GM12873 (cell line): ENCODE measurements around the gene EP400.

Experiments
- TF ChIP-seq, protein P1 (sequence below): IDR thresholded peaks from 2 replicates; pipeline ENCODE4 v1.5.1; 2012; ENCODE audit warnings: low read depth, mild to moderate bottlenecking, moderate library complexity, low read length, control low read depth; ENCODE audit not compliant: insufficient read depth; ENCODE audit errors: missing control alignments

EP400 gene

DNA sequence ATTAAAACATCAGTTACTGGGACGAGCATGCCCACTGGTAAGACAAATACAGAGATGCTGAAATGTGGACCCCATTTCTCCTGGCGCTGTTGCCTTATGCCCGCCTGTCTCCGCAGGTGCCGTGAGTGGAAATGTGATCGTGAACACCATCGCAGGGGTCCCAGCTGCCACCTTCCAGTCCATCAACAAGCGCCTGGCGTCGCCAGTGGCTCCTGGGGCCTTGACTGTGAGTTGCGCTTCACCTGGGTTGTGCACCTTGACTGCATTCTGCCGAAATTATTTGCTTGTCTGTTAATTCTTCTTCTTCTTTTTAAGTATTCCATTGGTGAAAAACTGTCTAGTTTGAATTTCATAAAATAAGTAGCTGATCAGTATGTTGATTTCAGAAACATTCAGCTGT is 105.2 kb downstream of the EP400 start:
- TF ChIP-seq, protein P1, sequence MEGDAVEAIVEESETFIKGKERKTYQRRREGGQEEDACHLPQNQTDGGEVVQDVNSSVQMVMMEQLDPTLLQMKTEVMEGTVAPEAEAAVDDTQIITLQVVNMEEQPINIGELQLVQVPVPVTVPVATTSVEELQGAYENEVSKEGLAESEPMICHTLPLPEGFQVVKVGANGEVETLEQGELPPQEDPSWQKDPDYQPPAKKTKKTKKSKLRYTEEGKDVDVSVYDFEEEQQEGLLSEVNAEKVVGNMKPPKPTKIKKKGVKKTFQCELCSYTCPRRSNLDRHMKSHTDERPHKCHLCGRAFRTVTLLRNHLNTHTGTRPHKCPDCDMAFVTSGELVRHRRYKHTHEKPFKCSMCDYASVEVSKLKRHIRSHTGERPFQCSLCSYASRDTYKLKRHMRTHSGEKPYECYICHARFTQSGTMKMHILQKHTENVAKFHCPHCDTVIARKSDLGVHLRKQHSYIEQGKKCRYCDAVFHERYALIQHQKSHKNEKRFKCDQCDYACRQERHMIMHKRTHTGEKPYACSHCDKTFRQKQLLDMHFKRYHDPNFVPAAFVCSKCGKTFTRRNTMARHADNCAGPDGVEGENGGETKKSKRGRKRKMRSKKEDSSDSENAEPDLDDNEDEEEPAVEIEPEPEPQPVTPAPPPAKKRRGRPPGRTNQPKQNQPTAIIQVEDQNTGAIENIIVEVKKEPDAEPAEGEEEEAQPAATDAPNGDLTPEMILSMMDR, result no peak

DNA sequence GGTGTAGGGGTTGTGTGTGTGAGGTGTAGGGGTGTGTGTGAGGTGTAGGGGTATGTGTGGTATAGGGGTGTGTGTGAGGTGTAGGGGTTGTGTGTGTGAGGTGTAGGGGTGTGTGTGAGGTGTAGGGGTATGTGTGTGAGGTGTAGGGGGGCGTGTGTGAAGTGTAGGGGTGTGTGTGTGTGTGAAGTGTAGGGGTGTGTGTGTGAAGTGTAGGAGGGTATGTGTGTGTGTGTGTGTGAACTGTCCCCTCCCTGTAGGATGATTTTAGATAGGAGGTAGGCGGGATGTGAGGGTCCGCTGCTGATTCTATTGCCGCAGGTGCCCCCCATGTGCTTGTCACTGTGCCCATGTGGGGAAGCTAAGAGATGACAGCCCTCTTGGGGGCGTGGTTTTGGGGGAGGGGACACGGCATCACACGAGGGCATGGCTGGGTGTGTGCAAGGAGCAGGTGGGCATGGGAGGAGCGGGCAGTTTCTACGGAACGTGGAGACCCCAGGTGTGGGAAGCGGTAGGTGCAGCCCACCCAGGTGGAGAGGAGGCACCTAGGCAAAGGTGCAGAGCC is 105.9 kb downstream of the EP400 start:
- TF ChIP-seq, protein P1, result no peak

DNA sequence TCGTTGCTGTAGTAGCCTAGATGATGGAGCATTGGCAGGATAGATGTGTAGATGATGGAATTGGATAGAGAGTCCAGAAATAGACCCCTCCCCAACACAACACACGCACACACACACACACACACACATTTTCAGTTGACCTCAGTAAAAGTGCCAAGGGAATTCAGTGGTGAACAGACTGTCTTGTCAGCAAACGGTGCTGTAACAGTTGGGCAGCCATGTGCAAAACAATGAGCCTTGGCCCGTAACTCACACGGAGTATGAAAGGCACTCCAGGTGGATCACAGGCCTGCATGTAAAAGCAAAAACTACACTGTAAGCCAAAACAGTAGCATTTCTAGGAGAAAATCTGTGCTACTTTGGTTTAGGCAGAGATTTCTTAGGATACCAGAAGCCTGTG is 106.6 kb downstream of the EP400 start:
- TF ChIP-seq, protein P1, result no peak

- TF ChIP-seq, protein P1, result no peak
Measured at GRCh38 chr12:132056951-132057350, 107.2 kb downstream of the EP400 start.

GRCh38 chr12:132057691-132058090 is 107.9 kb downstream of the EP400 start:
- TF ChIP-seq, protein P1, result no peak

GRCh38 chr12:132061197-132061596 is 111.5 kb downstream of the EP400 start:
- TF ChIP-seq, protein P1, result no peak

DNA sequence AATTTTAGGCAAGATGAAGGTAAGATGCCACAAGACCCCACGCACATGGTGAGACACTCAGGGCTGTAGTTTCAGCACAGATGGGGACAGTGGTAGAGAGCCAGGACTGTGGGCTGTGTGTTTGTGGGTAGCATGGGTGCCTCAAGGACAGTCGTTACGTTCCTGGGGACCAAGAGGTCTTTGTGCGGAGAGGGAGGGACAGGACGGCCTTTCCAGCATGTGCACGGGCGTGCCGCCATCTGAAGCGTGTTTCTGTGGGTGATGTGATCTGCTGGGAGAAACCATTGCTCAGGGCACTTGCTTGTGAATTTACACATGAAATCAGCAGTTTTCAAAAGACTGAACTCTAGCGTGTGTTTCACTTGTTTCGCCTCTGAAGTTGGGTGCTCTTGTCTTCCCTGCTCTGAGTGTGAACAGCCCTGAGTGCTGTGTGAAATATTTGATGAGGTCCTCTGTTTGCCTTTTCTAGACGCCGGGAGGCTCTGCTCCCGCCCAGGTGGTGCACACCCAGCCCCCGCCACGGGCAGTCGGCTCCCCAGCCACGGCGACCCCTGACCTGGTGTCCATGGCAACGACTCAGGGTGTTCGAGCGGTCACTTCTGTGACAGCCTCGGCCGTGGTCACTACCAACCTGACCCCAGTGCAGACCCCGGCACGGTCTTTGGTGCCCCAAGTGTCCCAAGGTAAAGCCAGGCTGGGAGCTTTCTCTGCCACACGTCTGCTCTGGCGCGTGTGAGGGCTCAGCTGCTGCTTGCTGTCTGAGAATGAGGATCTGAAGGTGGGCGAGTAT is 112.1 kb downstream of the EP400 start:
- TF ChIP-seq, protein P1, result no peak
